Neural progenitor cell (in vitro differentiated cells): ENCODE data around the gene BAIAP2.

ENCODE experiments used
- CTCF ChIP-seq: fragments of 200-600 bp; sonication (generic); IDR thresholded peaks from 2 replicates; pipeline ENCODE4 v1.5.1; 2017; ENCODE audit warnings: antibody characterized with exemption, mild to moderate bottlenecking
- EZH2 ChIP-seq: fragments of 200-600 bp; sonication (generic); IDR thresholded peaks from 2 replicates; pipeline ENCODE4 v1.6.1; 2017; ENCODE audit warnings: antibody characterized with exemption, mild to moderate bottlenecking, moderate library complexity

GRCh38 chr17:81112450-81112849 is 77.5 kb downstream of the BAIAP2 start:
- TF ChIP-seq CTCF: no peak
- no peak for TF ChIP-seq EZH2
